ENCODE results near the gene ZFP90. TPM values are rescaled to one million over a fixed set of nuclear protein-coding genes. Genes with fewer than 3 reads are reported as not detected.

ZFP90 gene
- total RNA-seq, 1 experiment from 2014 or later: 30.4 TPM

GRCh38 chr16:68590201-68590994 is 51.3 kb downstream of the ZFP90 start:
- peak; percentile 90 for TF ChIP-seq CTCF (IDR thresholded peaks at IDR 0.05; ENCODE audit: unreplicated experiment)
- CTCF ChIA-PET: interaction anchor here (0.5 to 2.2 kb wide), 32 partner anchors 9 to 534 kb away, joined by 3 to 16 read pairs (median 5); partner anchors contain the start of genes CDH3 and TANGO6
- Mint-ChIP-seq H3K36me3 (ENCODE audit: insufficient read depth, unreplicated experiment) (no peaks in the 10 kb centered on the region), H3K27ac (ENCODE audit: unreplicated experiment) (no peak overlapping the region), H3K4me1 (ENCODE audit: low read depth, unreplicated experiment) (no peaks in the 10 kb centered on the region), H3K9me3 (ENCODE audit: low read depth, unreplicated experiment) (peaks cover 8% of the 10 kb centered on the region), H3K4me3 (ENCODE audit: low read depth, unreplicated experiment) (peak overlapping the region; percentile 13), H3K27me3 (ENCODE audit: unreplicated experiment) (no peaks in the 10 kb centered on the region)
- intact Hi-C loops (cut with micrococcal nuclease; ENCODE audit: unreplicated experiment): loop anchor here (5.0 to 10.0 kb wide), 3 partner anchors 74 to 212 kb away; no protein-coding TSS in a partner anchor
- DNase-seq: peak; percentile 93
- BruUV-seq (replicated peaks): no TSS peak

GRCh38 chr16:68592466-68593337 is 53.6 kb downstream of the ZFP90 start:
- Mint-ChIP-seq H3K4me3 (ENCODE audit: low read depth, unreplicated experiment) (no peak overlapping the region), H3K27ac (ENCODE audit: unreplicated experiment) (no peak overlapping the region), H3K36me3 (ENCODE audit: insufficient read depth, unreplicated experiment) (peaks cover 5% of the 10 kb centered on the region), H3K27me3 (ENCODE audit: unreplicated experiment) (no peaks in the 10 kb centered on the region), H3K9me3 (ENCODE audit: low read depth, unreplicated experiment) (peaks cover 8% of the 10 kb centered on the region), H3K4me1 (ENCODE audit: low read depth, unreplicated experiment) (no peaks in the 10 kb centered on the region)
- no peak for TF ChIP-seq CTCF (IDR thresholded peaks at IDR 0.05; ENCODE audit: unreplicated experiment)
- no peak for DNase-seq
- intact Hi-C loops (cut with micrococcal nuclease; ENCODE audit: unreplicated experiment): loop anchor here (5.0 to 10.0 kb wide), 3 partner anchors 72 to 210 kb away; no protein-coding TSS in a partner anchor
- no TSS peak for BruUV-seq (replicated peaks)
- CTCF ChIA-PET: no interaction called here

- intact Hi-C loops (cut with micrococcal nuclease; ENCODE audit: unreplicated experiment): loop anchor here (10.0 kb wide), 1 partner anchor 69 kb away; no protein-coding TSS in a partner anchor
- Mint-ChIP-seq H3K36me3 (ENCODE audit: insufficient read depth, unreplicated experiment) (peaks cover 5% of the 10 kb centered on the region), H3K9me3 (ENCODE audit: low read depth, unreplicated experiment) (peaks cover 6% of the 10 kb centered on the region), H3K4me3 (ENCODE audit: low read depth, unreplicated experiment) (no peak overlapping the region), H3K4me1 (ENCODE audit: low read depth, unreplicated experiment) (no peaks in the 10 kb centered on the region), H3K27ac (ENCODE audit: unreplicated experiment) (no peak overlapping the region), H3K27me3 (ENCODE audit: unreplicated experiment) (no peaks in the 10 kb centered on the region)
- DNase-seq: no peak
- no TSS peak for BruUV-seq (replicated peaks)
- CTCF ChIA-PET: interaction anchor here (0.8 kb wide), 1 partner anchor 48 kb away, joined by 5 read pairs; no protein-coding TSS in a partner anchor
- no peak for TF ChIP-seq CTCF (IDR thresholded peaks at IDR 0.05; ENCODE audit: unreplicated experiment)
Observed at GRCh38 chr16:68596266-68596665, 57.2 kb downstream of the ZFP90 start.

- no peak for DNase-seq
- Mint-ChIP-seq H3K27ac (ENCODE audit: unreplicated experiment) (no peak overlapping the region), H3K9me3 (ENCODE audit: low read depth, unreplicated experiment) (no peaks in the 10 kb centered on the region), H3K4me3 (ENCODE audit: low read depth, unreplicated experiment) (no peak overlapping the region), H3K27me3 (ENCODE audit: unreplicated experiment) (no peaks in the 10 kb centered on the region), H3K36me3 (ENCODE audit: insufficient read depth, unreplicated experiment) (peaks cover 5% of the 10 kb centered on the region), H3K4me1 (ENCODE audit: low read depth, unreplicated experiment) (no peaks in the 10 kb centered on the region)
- BruUV-seq (replicated peaks): no TSS peak
- no peak for TF ChIP-seq CTCF (IDR thresholded peaks at IDR 0.05; ENCODE audit: unreplicated experiment)
- CTCF ChIA-PET: interaction anchor here (0.6 to 1.1 kb wide), 3 partner anchors 9 to 403 kb away, joined by 3 to 8 read pairs (median 3); no protein-coding TSS in a partner anchor
- intact Hi-C loops (cut with micrococcal nuclease; ENCODE audit: unreplicated experiment): loop anchor here (10.0 kb wide), 1 partner anchor 65 kb away; no protein-coding TSS in a partner anchor
Observed at GRCh38 chr16:68599586-68599985, 60.5 kb downstream of the ZFP90 start.

Measured in Calu3 (cell line).